HCT116 (cell line): ENCODE data around the gene PCDHGA7. TPM values are rescaled to one million over a fixed set of nuclear protein-coding genes. Genes with fewer than 3 reads are reported as not detected.

Experiments used
- ATAC-seq: fragments of 200-7000 bp; cut with Tn5 transposase; 2 replicates; pipeline ENCODE4 v1.9.1; 2020; ENCODE audit warnings: mild to moderate bottlenecking, moderate library complexity
- BruUV-seq: library from RNA; stranded (reverse); fragments of 400-500 nt; replicated peaks from 2 replicates; lab custom pipeline; 2021; lab: Mats Ljungman, UMichigan
- CTCF ChIA-PET: fragments of 300-600 bp; sonication (Branson Sonifier 250); formaldehyde crosslinking; loops from one replicate; lab custom pipeline; 2021; ENCODE audit warnings: antibody characterized with exemption; lab: Charles Lee
- POLR2A ChIA-PET: fragments of 300-600, 350-600 bp; sonication (Branson Sonifier 250); formaldehyde crosslinking; loops from one replicate; lab custom pipeline; 2021; ENCODE audit warnings: antibody characterized with exemption; lab: Charles Lee
- RAD21 ChIA-PET, 2 experiments: fragments of 300-600 bp; sonication (Branson Sonifier 250); formaldehyde crosslinking; loops; one replicate each; lab custom pipeline; 2023; ENCODE audit warnings: low total read pairs in 2 of 2; ENCODE audit not compliant: uncharacterized antibody in 2 of 2, unreplicated experiment in 2 of 2, low non-redundant PET in 1 of 2; lab: Charles Lee
- DNase-seq: peaks from one replicate; pipeline ENCODE4 v3.0.0-alpha.2; 2010; ENCODE audit warnings: low read depth, low spot score
- H2AFZ ChIP-seq: fragments of 200-600 bp; shearing (Covaris generic), sonication (generic); 2 replicates; pipeline ENCODE4 v1.6.1; 2017; ENCODE audit warnings: low read depth, mixed run types, mixed read lengths, antibody characterized with exemption, low read length; ENCODE audit not compliant: poor library complexity, severe bottlenecking
- H3K27ac ChIP-seq: 2 replicates; pipeline ENCODE4 v1.5.1; 2012; ENCODE audit warnings: low read depth, low read length
- H3K27me3 ChIP-seq: fragments of 200-600 bp; sonication (generic); 2 replicates; pipeline ENCODE4 v1.6.1; 2016; ENCODE audit warnings: mixed run types, low read length, mixed read lengths; ENCODE audit not compliant: insufficient read depth
- H3K36me3 ChIP-seq, 2 experiments: fragments of 200-500 bp in 1 of 2; fragments of 200-600 bp in 1 of 2; sonication (Bioruptor generic) in 1 of 2; sonication (generic) in 1 of 2; 2 replicates each; pipeline versions ENCODE4 v1.5.1 to v1.6.1; 2014 to 2016; ENCODE audit warnings: low read length in 2 of 2, inconsistent platforms in 1 of 2, mixed read lengths in 1 of 2, mixed run types in 1 of 2; ENCODE audit not compliant: insufficient read depth in 2 of 2, control insufficient read depth in 1 of 2
- H3K4me1 ChIP-seq, 2 experiments: fragments of 200-600 bp in 1 of 2; sonication (generic) in 1 of 2; 2 replicates each; pipeline versions ENCODE4 v1.5.1 to v1.6.1; 2012 to 2017; ENCODE audit warnings: low read length in 2 of 2, inconsistent platforms in 1 of 2, mild to moderate bottlenecking in 1 of 2, mixed read lengths in 1 of 2, mixed run types in 1 of 2, moderate library complexity in 1 of 2; ENCODE audit not compliant: insufficient read depth in 2 of 2, control insufficient read depth in 1 of 2
- H3K4me2 ChIP-seq: fragments of 200-600 bp; sonication (generic); 2 replicates; pipeline ENCODE4 v1.6.1; 2017; ENCODE audit warnings: mixed run types, low read length, mixed read lengths
- H3K4me3 ChIP-seq, 2 experiments: fragments of 200-600 bp in 1 of 2; sonication (generic) in 1 of 2; replicated peaks in 1 of 2; 2 replicates each; pipeline ENCODE4 v1.5.1; 2011 to 2016; ENCODE audit warnings: low read length in 2 of 2, control low read depth in 1 of 2, low read depth in 1 of 2, mild to moderate bottlenecking in 1 of 2, mixed read lengths in 1 of 2, mixed run types in 1 of 2
- H3K79me2 ChIP-seq: fragments of 200-600 bp; sonication (generic); 2 replicates; pipeline ENCODE4 v1.6.1; 2017; ENCODE audit warnings: mild to moderate bottlenecking, mixed run types, low read length, moderate library complexity, mixed read lengths; ENCODE audit not compliant: insufficient read depth
- H3K9ac ChIP-seq: fragments of 200-600 bp; sonication (generic); 2 replicates; pipeline ENCODE4 v1.6.1; 2016; ENCODE audit warnings: low read length, mixed read lengths
- H3K9me2 ChIP-seq: fragments of 200-600 bp; sonication (generic), shearing (Covaris generic); 2 replicates; pipeline ENCODE4 v1.6.1; 2017; ENCODE audit warnings: mixed run types, mild to moderate bottlenecking, moderate library complexity; ENCODE audit not compliant: insufficient read depth
- H3K9me3 ChIP-seq, 2 experiments: fragments of 200-500 bp in 1 of 2; fragments of 200-600 bp in 1 of 2; sonication (Bioruptor generic) in 1 of 2; sonication (generic) in 1 of 2; 2 replicates each; pipeline ENCODE4 v1.6.1; 2014 to 2017; ENCODE audit warnings: low read length in 2 of 2, mixed read lengths in 2 of 2, inconsistent platforms in 1 of 2, low read depth in 1 of 2, mild to moderate bottlenecking in 1 of 2, mixed run types in 1 of 2, moderate library complexity in 1 of 2; ENCODE audit not compliant: control insufficient read depth in 1 of 2, insufficient read depth in 1 of 2
- H4K20me1 ChIP-seq: fragments of 200-600 bp; sonication (generic), shearing (Covaris generic); 2 replicates; pipeline ENCODE4 v1.6.1; 2017; ENCODE audit warnings: mixed run types, mild to moderate bottlenecking, moderate library complexity; ENCODE audit not compliant: insufficient read depth
- CBX3 ChIP-seq: IDR thresholded peaks from 2 replicates; pipeline ENCODE4 v1.6.1; 2012; ENCODE audit warnings: low read depth
- ELF1 ChIP-seq: IDR thresholded peaks from 2 replicates; pipeline ENCODE4 v1.6.1; 2012; ENCODE audit warnings: low read depth, borderline replicate concordance
- FOSL1 ChIP-seq: IDR thresholded peaks from 2 replicates; pipeline ENCODE4 v1.6.1; 2012; ENCODE audit warnings: low read depth
- JUND ChIP-seq: IDR thresholded peaks from 2 replicates; pipeline ENCODE4 v1.6.1; 2012
- SP1 ChIP-seq: IDR thresholded peaks from 2 replicates; pipeline ENCODE4 v1.6.1; 2012; ENCODE audit warnings: low read depth
- SRF ChIP-seq: IDR thresholded peaks from 2 replicates; pipeline ENCODE4 v1.6.1; 2012; ENCODE audit warnings: low read depth
- TCF7L2 ChIP-seq: IDR thresholded peaks from 2 replicates; pipeline ENCODE4 v1.7.0; 2011; ENCODE audit warnings: borderline replicate concordance, inconsistent platforms; ENCODE audit not compliant: insufficient read depth, insufficient read length; ENCODE audit errors: extremely low read depth
- ZFX ChIP-seq: fragments of 450-650 bp; IDR thresholded peaks from 2 replicates; pipeline ENCODE4 v1.6.1; 2017
- intact Hi-C: fragments of 100-400 bp; cut with micrococcal nuclease; formaldehyde crosslinking; loops from 2 replicates; pipeline ENCODE4 v1.10.0; 2022
- total RNA-seq: library from RNA; stranded (reverse); gene quantifications from one replicate; pipeline ENCODE4 v1.2.1, GENCODE V29; 2021; ENCODE audit not compliant: unreplicated experiment
- TF ChIP-seq, protein P1 (sequence below): IDR thresholded peaks from 2 replicates; pipeline ENCODE4 v1.6.1; 2011; ENCODE audit warnings: mild to moderate bottlenecking, low read length, moderate library complexity; ENCODE audit not compliant: insufficient replicate concordance; ENCODE audit errors: extremely low read depth
- TF ChIP-seq, protein P2 (sequence below), 3 experiments: fragments of 200-600 bp in 1 of 3; sonication (generic) in 1 of 3; IDR thresholded peaks in 2 of 3; conservative IDR thresholded peaks in 1 of 3; 2 replicates each; pipeline ENCODE4 v1.5.1; 2012 to 2017; ENCODE audit warnings: low read depth in 2 of 3, low read length in 2 of 3, antibody characterized with exemption in 1 of 3, borderline replicate concordance in 1 of 3, control low read depth in 1 of 3, mild to moderate bottlenecking in 1 of 3, mixed read lengths in 1 of 3, mixed run types in 1 of 3, moderate library complexity in 1 of 3; ENCODE audit not compliant: insufficient read depth in 1 of 3
- TF ChIP-seq, protein P3 (sequence below): IDR thresholded peaks from 2 replicates; pipeline ENCODE4 v1.6.1; 2012

PCDHGA7 gene
- total RNA-seq, 1 experiment from 2014 or later: not detected

DNA sequence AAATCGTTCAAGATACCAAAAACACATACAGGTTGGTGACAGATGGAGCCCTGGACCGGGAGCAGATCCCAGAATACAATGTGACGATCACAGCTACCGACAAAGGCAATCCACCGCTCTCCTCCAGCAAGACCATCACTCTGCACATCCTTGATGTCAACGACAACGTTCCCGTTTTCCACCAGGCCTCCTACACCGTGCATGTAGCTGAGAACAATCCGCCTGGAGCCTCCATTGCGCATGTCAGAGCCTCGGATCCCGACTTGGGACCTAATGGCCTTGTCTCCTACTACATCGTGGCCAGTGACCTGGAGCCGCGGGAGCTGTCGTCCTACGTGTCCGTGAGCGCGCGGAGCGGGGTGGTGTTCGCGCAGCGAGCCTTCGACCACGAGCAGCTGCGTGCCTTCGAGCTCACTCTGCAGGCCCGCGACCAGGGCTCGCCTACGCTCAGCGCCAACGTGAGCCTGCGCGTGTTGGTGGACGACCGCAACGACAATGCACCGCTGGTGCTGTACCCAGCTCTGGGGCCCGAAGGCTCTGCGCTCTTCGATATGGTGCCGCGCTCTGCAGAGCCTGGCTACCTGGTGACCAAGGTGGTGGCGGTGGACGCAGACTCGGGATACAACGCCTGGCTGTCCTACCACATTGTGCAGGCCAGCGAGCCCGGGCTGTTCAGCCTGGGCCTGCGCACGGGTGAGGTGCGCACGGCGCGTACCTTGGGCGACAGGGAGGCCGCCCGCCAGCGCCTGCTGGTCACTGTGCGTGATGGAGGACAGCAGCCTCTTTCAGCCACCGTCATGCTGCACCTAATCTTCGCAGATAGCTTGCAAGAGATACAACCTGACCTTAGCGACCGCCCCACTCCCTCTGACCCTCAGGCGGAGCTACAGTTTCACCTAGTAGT, 10.7 kb upstream of the PCDHGA7 start:
- POLR2A ChIA-PET: no interaction called here
- H3K36me3 ChIP-seq: no peaks in the 10 kb centered on the region
- peaks cover 0 to 12% of the 10 kb centered on the region in 2 experiments; a peak in 2 of 4 replicates for H3K9me3 ChIP-seq
- CTCF ChIA-PET: no interaction called here
- ATAC-seq (no peak), DNase-seq (no peak)
- H2AFZ ChIP-seq: no peak overlapping the region
- H3K9me2 ChIP-seq: no peaks in the 10 kb centered on the region
- H3K4me1 ChIP-seq: no peaks in the 10 kb centered on the region
- H3K79me2 ChIP-seq: no peaks in the 10 kb centered on the region
- intact Hi-C loops: no loop called here
- H3K9ac ChIP-seq: no peak overlapping the region
- H3K27ac ChIP-seq: no peak overlapping the region
- TF ChIP-seq FOSL1 (no peak), ZFX (no peak), CBX3 (no peak), JUND (no peak), SRF (no peak), TCF7L2 (no peak), ELF1 (no peak), SP1 (no peak)
- TF ChIP-seq, protein P1, sequence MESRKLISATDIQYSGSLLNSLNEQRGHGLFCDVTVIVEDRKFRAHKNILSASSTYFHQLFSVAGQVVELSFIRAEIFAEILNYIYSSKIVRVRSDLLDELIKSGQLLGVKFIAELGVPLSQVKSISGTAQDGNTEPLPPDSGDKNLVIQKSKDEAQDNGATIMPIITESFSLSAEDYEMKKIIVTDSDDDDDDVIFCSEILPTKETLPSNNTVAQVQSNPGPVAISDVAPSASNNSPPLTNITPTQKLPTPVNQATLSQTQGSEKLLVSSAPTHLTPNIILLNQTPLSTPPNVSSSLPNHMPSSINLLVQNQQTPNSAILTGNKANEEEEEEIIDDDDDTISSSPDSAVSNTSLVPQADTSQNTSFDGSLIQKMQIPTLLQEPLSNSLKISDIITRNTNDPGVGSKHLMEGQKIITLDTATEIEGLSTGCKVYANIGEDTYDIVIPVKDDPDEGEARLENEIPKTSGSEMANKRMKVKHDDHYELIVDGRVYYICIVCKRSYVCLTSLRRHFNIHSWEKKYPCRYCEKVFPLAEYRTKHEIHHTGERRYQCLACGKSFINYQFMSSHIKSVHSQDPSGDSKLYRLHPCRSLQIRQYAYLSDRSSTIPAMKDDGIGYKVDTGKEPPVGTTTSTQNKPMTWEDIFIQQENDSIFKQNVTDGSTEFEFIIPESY: no peak
- TF ChIP-seq, protein P2, sequence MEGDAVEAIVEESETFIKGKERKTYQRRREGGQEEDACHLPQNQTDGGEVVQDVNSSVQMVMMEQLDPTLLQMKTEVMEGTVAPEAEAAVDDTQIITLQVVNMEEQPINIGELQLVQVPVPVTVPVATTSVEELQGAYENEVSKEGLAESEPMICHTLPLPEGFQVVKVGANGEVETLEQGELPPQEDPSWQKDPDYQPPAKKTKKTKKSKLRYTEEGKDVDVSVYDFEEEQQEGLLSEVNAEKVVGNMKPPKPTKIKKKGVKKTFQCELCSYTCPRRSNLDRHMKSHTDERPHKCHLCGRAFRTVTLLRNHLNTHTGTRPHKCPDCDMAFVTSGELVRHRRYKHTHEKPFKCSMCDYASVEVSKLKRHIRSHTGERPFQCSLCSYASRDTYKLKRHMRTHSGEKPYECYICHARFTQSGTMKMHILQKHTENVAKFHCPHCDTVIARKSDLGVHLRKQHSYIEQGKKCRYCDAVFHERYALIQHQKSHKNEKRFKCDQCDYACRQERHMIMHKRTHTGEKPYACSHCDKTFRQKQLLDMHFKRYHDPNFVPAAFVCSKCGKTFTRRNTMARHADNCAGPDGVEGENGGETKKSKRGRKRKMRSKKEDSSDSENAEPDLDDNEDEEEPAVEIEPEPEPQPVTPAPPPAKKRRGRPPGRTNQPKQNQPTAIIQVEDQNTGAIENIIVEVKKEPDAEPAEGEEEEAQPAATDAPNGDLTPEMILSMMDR (IDR thresholded peaks at IDR 0.05 in 2 of 3, conservative IDR thresholded peaks at IDR 0.05 in 1 of 3; ENCODE audit: borderline replicate concordance in 1 of 3, insufficient read depth in 1 of 3, low read depth in 2 of 3, low read length in 2 of 3): no peak
- TF ChIP-seq, protein P3, sequence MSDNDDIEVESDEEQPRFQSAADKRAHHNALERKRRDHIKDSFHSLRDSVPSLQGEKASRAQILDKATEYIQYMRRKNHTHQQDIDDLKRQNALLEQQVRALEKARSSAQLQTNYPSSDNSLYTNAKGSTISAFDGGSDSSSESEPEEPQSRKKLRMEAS: no peak
- H3K4me3 ChIP-seq: no peak overlapping the region
- no peak overlapping the region for H3K4me2 ChIP-seq
- no TSS peak for BruUV-seq
- RAD21 ChIA-PET: no interaction called here
- H3K27me3 ChIP-seq: no peaks in the 10 kb centered on the region
- no peaks in the 10 kb centered on the region for H4K20me1 ChIP-seq
